Adrenal gland (tissue), 12 donors: Measurements from ENCODE around the gene GABRR3. TPM values are rescaled to one million over a fixed set of nuclear protein-coding genes. Genes with fewer than 3 reads are reported as not detected.

ENCODE experiments used
- DNase-seq, 7 donors: peaks; one replicate each; pipeline ENCODE4 v3.0.0-alpha.2; 2019 to 2020
- H3K27ac ChIP-seq, 5 donors: fragments of 200-600 bp; sonication (generic) in 4 of 5; 1 replicate in 3 of 5; 2 replicates in 2 of 5; pipeline versions ENCODE4 v1.5.1 to v1.8.0; 2016 to 2020; ENCODE audit warnings: mild to moderate bottlenecking in 1 of 5
- H3K27me3 ChIP-seq: fragments of 200-600 bp; 2 replicates; pipeline ENCODE4 v1.8.0; 2021
- H3K36me3 ChIP-seq, 2 donors: fragments of 200-600 bp; replicated peaks in 1 of 2; 1 replicate in 1 of 2; 2 replicates in 1 of 2; pipeline versions ENCODE4 v1.5.1 to v1.8.0; 2018 to 2022
- H3K4me1 ChIP-seq, 2 donors: fragments of 200-600 bp; replicated peaks in 1 of 2; 1 replicate in 1 of 2; 2 replicates in 1 of 2; pipeline versions ENCODE4 v1.5.1 to v1.8.0; 2018 to 2021
- H3K4me3 ChIP-seq, 4 donors: fragments of 200-600 bp; sonication (generic) in 3 of 4; one replicate each; pipeline ENCODE4 v1.5.1; 2016 to 2018
- H3K9me3 ChIP-seq, 3 donors: fragments of 200-600 bp; sonication (generic) in 1 of 3; replicated peaks in 1 of 3; 1 replicate in 2 of 3; 2 replicates in 1 of 3; pipeline versions ENCODE4 v1.5.1 to v1.8.0; 2016 to 2021
- POLR2A ChIP-seq, 2 donors: fragments of 450-650 bp; IDR thresholded peaks; one replicate each; pipeline ENCODE4 v1.6.1; 2017; ENCODE audit warnings: antibody characterized with exemption in 2 of 2, mild to moderate bottlenecking in 2 of 2, moderate library complexity in 1 of 2
- WGBS, 4 donors: extraction: QIAGEN DNeasy Blood & Tissue Kit in 2 of 4; methylation state at CpG; one replicate each; pipeline versions ENCODE4 v1.1.5 to v1.1.7; 2013 to 2017; 5-methylcytosine and 5-hydroxymethylcytosine counted together
- intact Hi-C, 2 donors: fragments of 100-400 bp; cut with DNase I; formaldehyde crosslinking; loops; one replicate each; pipeline versions ENCODE4 v1.14.1 to v1.15.0; 2022 to 2023
- polyA plus RNA-seq, 3 donors: library from polyadenylated mRNA; stranded (reverse); fragments of 200-250 nt in 2 of 3; fragments of 350-450 nt in 1 of 3; fragmentation: Illumina TruSeq in 1 of 3; extraction: RNeasy Lipid Tissue Mini Kit (QIAGEN cat#74804) in 1 of 3; gene quantifications; one replicate each; pipeline ENCODE4 v1.2.3, GENCODE V29; 2013 to 2014
- total RNA-seq, 9 donors: library from RNA; depleted of rRNA in 4 of 9; stranded (reverse); fragments of >200 nt in 4 of 9; fragments of 120-200 nt in 1 of 9; fragmentation: NEBNext Ultra II Directional in 1 of 9; extraction: Animal tissue kit (Norgen Biotek cat#: 25700) in 1 of 9; gene quantifications; one replicate each; pipeline versions ENCODE4 v1.1.0 to v1.2.4, GENCODE V29; 2013 to 2023
- TF ChIP-seq, protein P1 (sequence below), 6 experiments: fragments of 450-650 bp in 4 of 6; fragments of 200-600 bp in 2 of 6; sonication (generic) in 1 of 6; IDR thresholded peaks; 1 replicate in 5 of 6; 2 replicates in 1 of 6; pipeline versions ENCODE4 v1.5.1 to v1.8.0; 2016 to 2021; ENCODE audit warnings: antibody characterized with exemption in 6 of 6, mild to moderate bottlenecking in 2 of 6, moderate library complexity in 1 of 6
- donor health status: healthy with polysubstance abuse.
- donor health status: Bipolar disorder and iron deficiency.
- donor health status: DM: yes; HTN: yes; CAD: no.
- donor health status: DM: no; HTN: no; CAD: no.
- donor health status: DM: no; HTN: no; CAD: no.
- donor health status: DM: yes; HTN: yes; CAD: no.

GABRR3 gene
- total and polyA plus RNA-seq, 12 donors, result under 0.01 TPM; not detected in 11

DNA sequence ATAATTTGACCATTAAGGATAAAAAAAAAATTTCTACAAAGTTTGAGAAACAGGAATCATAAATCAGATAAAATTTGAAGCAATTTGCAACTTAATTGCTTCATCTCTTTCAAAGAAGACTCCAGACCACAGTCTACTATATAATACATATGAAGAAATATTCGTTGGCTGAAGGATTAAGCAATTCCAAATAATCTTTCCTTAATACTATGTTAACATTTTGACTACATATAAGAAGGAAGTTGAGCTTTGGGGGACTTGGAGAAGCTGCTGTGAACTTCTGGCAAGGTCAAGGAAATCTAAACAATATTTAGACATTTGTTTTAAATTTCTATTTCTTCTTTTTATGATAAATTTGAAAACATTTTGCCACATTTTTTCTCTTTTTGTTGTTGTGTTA is 13.5 kb upstream of the GABRR3 start:
- no peaks in the 10 kb centered on the region for H3K27me3 ChIP-seq
- DNase-seq, result no peak
- no peaks in the 10 kb centered on the region for H3K4me1 ChIP-seq
- intact Hi-C loops, result no loop called here
- WGBS, 4 donors, result 18 to 44% (median 33%) methylated on average over 1 of the region's 1 CpG
- H3K36me3 ChIP-seq, result no peaks in the 10 kb centered on the region
- H3K27ac ChIP-seq, result no peak overlapping the region
- H3K4me3 ChIP-seq, result no peak overlapping the region
- TF ChIP-seq, protein P1, sequence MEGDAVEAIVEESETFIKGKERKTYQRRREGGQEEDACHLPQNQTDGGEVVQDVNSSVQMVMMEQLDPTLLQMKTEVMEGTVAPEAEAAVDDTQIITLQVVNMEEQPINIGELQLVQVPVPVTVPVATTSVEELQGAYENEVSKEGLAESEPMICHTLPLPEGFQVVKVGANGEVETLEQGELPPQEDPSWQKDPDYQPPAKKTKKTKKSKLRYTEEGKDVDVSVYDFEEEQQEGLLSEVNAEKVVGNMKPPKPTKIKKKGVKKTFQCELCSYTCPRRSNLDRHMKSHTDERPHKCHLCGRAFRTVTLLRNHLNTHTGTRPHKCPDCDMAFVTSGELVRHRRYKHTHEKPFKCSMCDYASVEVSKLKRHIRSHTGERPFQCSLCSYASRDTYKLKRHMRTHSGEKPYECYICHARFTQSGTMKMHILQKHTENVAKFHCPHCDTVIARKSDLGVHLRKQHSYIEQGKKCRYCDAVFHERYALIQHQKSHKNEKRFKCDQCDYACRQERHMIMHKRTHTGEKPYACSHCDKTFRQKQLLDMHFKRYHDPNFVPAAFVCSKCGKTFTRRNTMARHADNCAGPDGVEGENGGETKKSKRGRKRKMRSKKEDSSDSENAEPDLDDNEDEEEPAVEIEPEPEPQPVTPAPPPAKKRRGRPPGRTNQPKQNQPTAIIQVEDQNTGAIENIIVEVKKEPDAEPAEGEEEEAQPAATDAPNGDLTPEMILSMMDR (IDR thresholded peaks at IDR 0.05), result no peak
- no peak for TF ChIP-seq POLR2A (IDR thresholded peaks at IDR 0.05)
- no peaks in the 10 kb centered on the region for H3K9me3 ChIP-seq

DNA sequence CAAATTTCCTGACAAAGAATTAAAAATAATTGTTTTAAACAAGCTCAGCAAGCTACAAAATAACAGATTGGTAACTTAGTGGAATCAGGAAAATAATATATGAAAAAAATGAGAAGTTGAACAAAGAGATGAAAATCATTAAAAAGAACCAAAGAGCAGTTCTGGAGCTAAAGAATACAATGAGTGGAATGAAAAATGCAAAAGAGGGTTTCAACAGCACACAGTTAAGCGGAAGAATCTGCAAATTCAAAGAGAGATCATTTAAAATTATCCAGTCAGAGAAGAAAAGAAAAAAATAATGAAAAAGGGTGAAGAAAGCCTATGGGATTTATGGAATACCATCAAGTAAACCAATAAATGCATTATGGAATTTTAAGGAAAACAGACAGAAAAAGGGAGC is 6.2 kb upstream of the GABRR3 start:
- no peak overlapping the region for H3K27ac ChIP-seq
- peaks cover 6% of the 10 kb centered on the region for H3K27me3 ChIP-seq
- H3K36me3 ChIP-seq, result no peaks in the 10 kb centered on the region
- H3K4me1 ChIP-seq, result no peaks in the 10 kb centered on the region
- H3K9me3 ChIP-seq, result no peaks in the 10 kb centered on the region
- 79 to 91% (median 88%) methylated on average over 1 of the region's 1 CpG for WGBS, 4 donors
- TF ChIP-seq, protein P1 (IDR thresholded peaks at IDR 0.05), result no peak
- no peak for TF ChIP-seq POLR2A (IDR thresholded peaks at IDR 0.05)
- intact Hi-C loops, result loop anchor here in 1 of 2 donors (5.0 kb wide), 1 partner anchor 286 kb away; no protein-coding TSS in a partner anchor
- no peak for DNase-seq
- H3K4me3 ChIP-seq, result no peak overlapping the region

DNA sequence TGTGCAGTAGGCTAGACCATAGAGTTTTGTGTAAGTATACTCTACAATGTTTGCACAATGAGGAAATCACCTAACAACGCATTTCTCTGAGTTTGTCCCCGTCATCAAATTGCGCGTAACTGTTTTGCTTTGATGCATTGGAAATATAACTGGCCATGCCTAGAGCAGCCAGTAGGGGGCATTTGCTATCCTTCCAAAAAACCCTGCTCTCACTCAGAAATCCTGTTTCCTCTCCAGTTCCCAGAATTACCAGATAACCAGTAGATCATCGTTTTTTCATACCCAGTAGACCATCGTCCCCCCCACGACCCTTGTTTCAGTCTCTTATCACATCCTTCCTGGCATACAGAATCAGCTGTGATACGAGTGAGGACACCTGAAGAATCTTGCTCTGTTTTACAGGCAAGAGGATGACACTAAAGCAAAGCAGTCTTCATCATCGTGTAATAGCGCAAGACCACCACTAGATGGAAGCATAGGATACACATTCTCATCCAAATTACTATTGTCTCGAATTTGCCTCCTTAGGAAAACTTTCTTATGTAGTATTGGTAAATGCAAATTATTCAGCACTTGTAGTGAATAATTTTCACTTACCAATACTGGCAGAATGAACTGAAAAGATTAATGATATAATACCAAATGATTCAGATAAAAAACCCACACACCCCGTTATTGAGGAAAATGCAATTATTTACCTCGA is 4.4 kb upstream of the GABRR3 start:
- intact Hi-C loops, result loop anchor here (5.0 kb wide), 1 partner anchor 288 kb away; no protein-coding TSS in a partner anchor
- peak; percentile 45 to 76 (median 54) for DNase-seq
- Histone ChIP-seq H3K4me1 (no peaks in the 10 kb centered on the region), H3K27ac (no peak overlapping the region), H3K27me3 (peaks cover 11% of the 10 kb centered on the region), H3K36me3 (no peaks in the 10 kb centered on the region), H3K9me3 (no peaks in the 10 kb centered on the region), H3K4me3 (peak overlapping the region in 1 of 4 donors; percentile 45)
- TF ChIP-seq, protein P1 (IDR thresholded peaks at IDR 0.05), result peak; percentile 75 to 97 (median 84)
- TF ChIP-seq POLR2A (IDR thresholded peaks at IDR 0.05), result no peak
- 13 to 15% (median 13%) methylated on average over 13 of the region's 13 CpGs for WGBS, 4 donors

DNA sequence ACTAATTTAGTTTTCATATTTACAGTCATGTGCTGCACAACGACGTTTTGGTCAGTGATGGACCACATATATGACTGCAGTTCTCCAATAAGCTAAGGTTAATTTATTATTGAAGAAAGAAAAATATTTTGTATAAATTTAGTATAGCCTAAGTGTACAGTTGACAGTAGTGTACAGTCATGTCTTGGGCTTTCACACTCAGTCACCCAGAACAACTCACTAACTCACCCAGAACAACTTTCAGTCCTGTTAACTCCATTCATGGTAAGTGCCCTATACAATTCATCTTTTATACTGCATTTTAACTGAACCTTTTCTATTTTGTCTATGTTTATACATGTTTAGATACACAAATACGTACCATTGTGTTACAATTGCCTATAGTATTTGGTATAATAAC is 3.8 kb upstream of the GABRR3 start:
- no peak overlapping the region for H3K27ac ChIP-seq
- WGBS, 4 donors, result 72 to 77% (median 75%) methylated on average over 3 of the region's 3 CpGs
- no peak for TF ChIP-seq POLR2A (IDR thresholded peaks at IDR 0.05)
- TF ChIP-seq, protein P1 (IDR thresholded peaks at IDR 0.05), result no peak
- no peak for DNase-seq
- no peaks in the 10 kb centered on the region for H3K9me3 ChIP-seq
- H3K4me1 ChIP-seq, result no peaks in the 10 kb centered on the region
- H3K36me3 ChIP-seq, result no peaks in the 10 kb centered on the region
- H3K4me3 ChIP-seq, result no peak overlapping the region
- H3K27me3 ChIP-seq, result peaks cover 11% of the 10 kb centered on the region
- intact Hi-C loops, result loop anchor here in 1 of 2 donors (5.0 kb wide), 1 partner anchor 288 kb away; no protein-coding TSS in a partner anchor
